ENCODE results near the gene TRERF1. TPM values are rescaled to one million over a fixed set of nuclear protein-coding genes. Genes with fewer than 3 reads are reported as not detected.
"Not testable (repeated sequence)": the region's sequence is repeated elsewhere in the genome, so short reads cannot be mapped to it uniquely, and the experiment has no call there.

Gene TRERF1
- total RNA-seq, 1 donor from 2014 or later, result 8.3 TPM

GRCh38 chr6:42203183-42203582, 248.5 kb downstream of the TRERF1 start:
- Histone ChIP-seq H3K27ac (no peak overlapping the region), H3K4me2 (no peak overlapping the region), H3K9me3 (ENCODE audit: low read depth) (no peaks in the 10 kb centered on the region), H3K4me3 (no peak overlapping the region), H3K9ac (no peak overlapping the region), H3K4me1 (peaks cover 3% of the 10 kb centered on the region), H3K79me2 (ENCODE audit: low read depth) (no peaks in the 10 kb centered on the region), H3K27me3 (no peaks in the 10 kb centered on the region), H3F3A (ENCODE audit: low read depth) (peaks cover 6% of the 10 kb centered on the region), H3K36me3 (no peaks in the 10 kb centered on the region), H2AFZ (replicated peaks) (no peak overlapping the region), H4K20me1 (ENCODE audit: low read depth) (no peaks in the 10 kb centered on the region)
- Mint-ChIP-seq H3K4me3 (no peak overlapping the region), H3K4me1 (peaks cover 5% of the 10 kb centered on the region), H3K9me3 (no peaks in the 10 kb centered on the region), H3K27me3 (ENCODE audit: insufficient read depth, low read depth) (peaks cover 3% of the 10 kb centered on the region), H3K27ac (no peak overlapping the region), H3K36me3 (peaks cover 12% of the 10 kb centered on the region)
- DNase-seq (ENCODE audit: low spot score), result no peak
- TF ChIP-seq EZH2phosphoT487 (IDR thresholded peaks at IDR 0.05) (no peak), CTCF (IDR thresholded peaks at IDR 0.05) (no peak)

DNA sequence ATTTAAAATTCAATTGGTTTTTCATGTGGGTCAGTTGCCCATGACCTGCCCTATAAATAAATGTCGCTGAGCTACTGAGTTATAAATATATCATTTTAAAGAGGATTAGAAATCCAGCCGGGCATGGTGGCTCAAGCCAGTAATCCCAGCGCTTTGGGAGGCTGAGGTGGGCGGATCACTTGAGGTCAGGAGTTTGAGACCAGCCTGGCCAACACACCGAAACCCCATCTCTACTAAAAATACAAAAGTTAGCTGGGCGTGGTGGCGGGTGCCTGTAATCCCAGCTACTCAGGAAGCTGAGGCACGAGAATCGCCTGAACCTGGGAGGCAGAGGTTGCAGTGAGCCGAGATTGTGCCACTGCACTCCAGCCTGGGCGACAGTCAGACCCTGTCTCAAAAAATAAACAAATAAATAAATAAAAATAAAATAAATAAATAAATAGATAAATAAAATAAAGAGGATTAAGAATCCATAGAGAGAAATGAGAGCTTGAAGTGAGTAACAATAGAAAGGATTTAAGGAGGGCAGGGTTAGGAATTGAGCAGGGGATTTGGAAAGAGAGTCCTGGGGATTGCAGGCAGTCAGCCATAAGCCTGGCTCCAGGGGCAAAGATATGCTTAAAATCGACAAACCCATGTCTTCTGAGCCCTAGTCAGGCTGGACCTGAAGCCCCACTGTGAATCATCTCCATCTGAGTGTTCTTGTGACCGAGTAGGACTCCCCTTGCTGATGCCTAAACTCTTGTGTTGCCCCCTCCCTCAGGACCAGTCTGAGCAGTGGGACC, 249.4 kb downstream of the TRERF1 start:
- H3K27me3 ChIP-seq; H4K20me1 ChIP-seq (ENCODE audit: low read depth); H3K36me3 Mint-ChIP-seq; H3K79me2 ChIP-seq (ENCODE audit: low read depth); H3K27ac ChIP-seq; H3F3A ChIP-seq (ENCODE audit: low read depth); DNase-seq (ENCODE audit: low spot score); H3K9ac ChIP-seq; H3K9me3 Mint-ChIP-seq; H3K4me2 ChIP-seq; H3K4me1 ChIP-seq; H2AFZ ChIP-seq (replicated peaks); H3K4me3 Mint-ChIP-seq; H3K36me3 ChIP-seq; H3K27me3 Mint-ChIP-seq (ENCODE audit: insufficient read depth, low read depth); H3K9me3 ChIP-seq (ENCODE audit: low read depth); H3K4me3 ChIP-seq; H3K4me1 Mint-ChIP-seq: not testable (repeated sequence)
- peak overlapping the region; percentile 13 for H3K27ac Mint-ChIP-seq

- H3K9me3 Mint-ChIP-seq, result no peaks in the 10 kb centered on the region
- Histone ChIP-seq H3K9me3 (ENCODE audit: low read depth) (no peaks in the 10 kb centered on the region), H4K20me1 (ENCODE audit: low read depth) (no peaks in the 10 kb centered on the region), H3K79me2 (ENCODE audit: low read depth) (no peaks in the 10 kb centered on the region), H3K4me1 (peaks cover 3% of the 10 kb centered on the region), H3K4me3 (no peak overlapping the region), H3K27ac (no peak overlapping the region), H3K4me2 (no peak overlapping the region), H3K9ac (no peak overlapping the region), H3F3A (ENCODE audit: low read depth) (peaks cover 6% of the 10 kb centered on the region), H3K27me3 (no peaks in the 10 kb centered on the region), H3K36me3 (no peaks in the 10 kb centered on the region), H2AFZ (replicated peaks) (no peak overlapping the region)
- DNase-seq (ENCODE audit: low spot score), result no peak
- peaks cover 5% of the 10 kb centered on the region for H3K4me1 Mint-ChIP-seq
- no peak for TF ChIP-seq CTCF (IDR thresholded peaks at IDR 0.05)
- TF ChIP-seq EZH2phosphoT487 (IDR thresholded peaks at IDR 0.05), result no peak
- no peak for TF ChIP-seq EZH2 (IDR thresholded peaks at IDR 0.05)
- H3K36me3 Mint-ChIP-seq, result peaks cover 8% of the 10 kb centered on the region
- H3K27ac Mint-ChIP-seq, result no peak overlapping the region
- H3K27me3 Mint-ChIP-seq (ENCODE audit: insufficient read depth, low read depth), result peaks cover 4% of the 10 kb centered on the region
- no peak overlapping the region for H3K4me3 Mint-ChIP-seq
Measured at GRCh38 chr6:42201382-42201781, 250.3 kb downstream of the TRERF1 start.

- Histone ChIP-seq H3K27me3 (no peaks in the 10 kb centered on the region), H3K36me3 (no peaks in the 10 kb centered on the region), H3K4me2 (no peak overlapping the region), H3K4me1 (peaks cover 3% of the 10 kb centered on the region), H3K27ac (no peak overlapping the region), H3K9ac (no peak overlapping the region), H2AFZ (replicated peaks) (no peak overlapping the region), H3K79me2 (ENCODE audit: low read depth) (no peaks in the 10 kb centered on the region), H4K20me1 (ENCODE audit: low read depth) (no peaks in the 10 kb centered on the region), H3K4me3 (no peak overlapping the region), H3F3A (ENCODE audit: low read depth) (peaks cover 6% of the 10 kb centered on the region), H3K9me3 (ENCODE audit: low read depth) (no peaks in the 10 kb centered on the region)
- Mint-ChIP-seq H3K36me3 (peaks cover 5% of the 10 kb centered on the region), H3K4me3 (no peak overlapping the region), H3K27me3 (ENCODE audit: insufficient read depth, low read depth) (peaks cover 4% of the 10 kb centered on the region), H3K4me1 (peaks cover 5% of the 10 kb centered on the region), H3K27ac (no peak overlapping the region), H3K9me3 (no peaks in the 10 kb centered on the region)
- TF ChIP-seq EZH2 (IDR thresholded peaks at IDR 0.05), result no peak
- TF ChIP-seq EZH2phosphoT487 (IDR thresholded peaks at IDR 0.05), result no peak
- TF ChIP-seq CTCF (IDR thresholded peaks at IDR 0.05), result no peak
- DNase-seq (ENCODE audit: low spot score), result no peak
Measured at GRCh38 chr6:42200035-42200434, 251.7 kb downstream of the TRERF1 start.
